GOT3 (cell line): Measurements from ENCODE around the gene HOXA6.

Experiments
- DNase-seq: peaks from one replicate; lab custom pipeline; 2025; ENCODE audit warnings: mixed read lengths; lab: John Stamatoyannopoulos, UW

Gene HOXA6

DNA sequence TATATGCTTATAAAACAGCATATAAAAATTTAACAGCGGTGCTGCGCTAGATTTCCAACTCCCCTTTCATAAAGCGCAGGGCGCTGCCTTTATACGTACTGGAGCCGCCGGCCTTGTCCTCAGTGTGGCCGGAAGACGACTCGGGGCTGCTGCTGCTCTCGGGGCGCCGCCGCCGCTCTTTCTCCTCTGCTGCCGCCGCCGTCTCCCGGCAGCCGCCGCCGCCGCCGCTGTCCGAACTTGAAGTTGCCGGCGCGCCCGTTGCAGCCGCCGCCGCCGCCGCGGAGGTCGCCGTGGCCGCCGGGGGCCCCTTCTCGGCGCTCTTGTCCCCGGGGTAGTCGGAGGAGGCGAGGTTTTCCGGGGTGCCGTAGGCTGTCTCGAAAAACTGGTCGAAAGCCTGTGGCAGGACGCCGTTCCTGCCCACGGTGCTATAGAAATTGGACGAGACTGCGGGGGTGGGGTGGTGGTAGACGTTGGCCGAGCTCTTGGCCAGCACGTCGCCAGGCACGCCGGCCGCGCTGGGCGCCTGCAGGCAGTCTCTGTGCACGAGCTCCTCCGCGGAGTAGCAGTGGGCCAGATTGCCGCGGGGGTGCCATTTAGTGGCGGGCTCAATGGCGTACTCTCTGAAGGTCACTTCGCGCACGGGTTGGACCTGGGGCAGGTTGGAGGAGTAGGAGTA, 36.9 kb upstream of the HOXA6 start:
- no peak for DNase-seq

DNA sequence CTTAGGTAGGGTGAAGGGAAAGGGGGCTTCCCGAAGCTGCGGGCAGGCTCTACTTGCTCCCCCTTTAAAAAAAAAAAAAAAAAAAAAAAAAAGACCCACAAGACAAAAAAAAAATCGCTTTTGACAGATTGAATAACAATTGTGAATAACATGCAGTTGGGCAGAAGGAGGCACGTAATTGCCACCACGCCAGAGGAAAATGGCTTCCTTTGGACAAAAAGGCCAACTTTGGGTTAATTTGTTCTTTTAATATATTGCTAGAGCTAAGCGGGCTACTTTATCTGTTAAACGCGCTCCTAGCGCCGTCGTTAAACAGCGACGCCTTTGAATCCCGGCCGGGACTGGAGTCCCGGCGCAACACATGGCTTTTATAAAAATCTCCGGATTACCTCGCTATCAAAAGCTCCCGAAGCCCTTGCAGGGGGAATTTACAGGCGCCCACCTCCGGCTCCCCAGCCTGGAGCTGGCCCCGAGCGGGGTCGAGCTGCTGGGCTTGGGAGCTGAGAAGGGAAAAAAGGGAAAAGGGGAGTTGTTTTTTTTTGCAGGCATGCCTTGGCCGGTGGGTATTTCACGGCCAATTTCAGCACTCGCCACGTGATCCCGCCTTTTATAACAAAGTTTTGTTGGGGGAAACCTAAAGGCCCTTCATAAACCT, 36.2 kb upstream of the HOXA6 start:
- no peak for DNase-seq

DNA sequence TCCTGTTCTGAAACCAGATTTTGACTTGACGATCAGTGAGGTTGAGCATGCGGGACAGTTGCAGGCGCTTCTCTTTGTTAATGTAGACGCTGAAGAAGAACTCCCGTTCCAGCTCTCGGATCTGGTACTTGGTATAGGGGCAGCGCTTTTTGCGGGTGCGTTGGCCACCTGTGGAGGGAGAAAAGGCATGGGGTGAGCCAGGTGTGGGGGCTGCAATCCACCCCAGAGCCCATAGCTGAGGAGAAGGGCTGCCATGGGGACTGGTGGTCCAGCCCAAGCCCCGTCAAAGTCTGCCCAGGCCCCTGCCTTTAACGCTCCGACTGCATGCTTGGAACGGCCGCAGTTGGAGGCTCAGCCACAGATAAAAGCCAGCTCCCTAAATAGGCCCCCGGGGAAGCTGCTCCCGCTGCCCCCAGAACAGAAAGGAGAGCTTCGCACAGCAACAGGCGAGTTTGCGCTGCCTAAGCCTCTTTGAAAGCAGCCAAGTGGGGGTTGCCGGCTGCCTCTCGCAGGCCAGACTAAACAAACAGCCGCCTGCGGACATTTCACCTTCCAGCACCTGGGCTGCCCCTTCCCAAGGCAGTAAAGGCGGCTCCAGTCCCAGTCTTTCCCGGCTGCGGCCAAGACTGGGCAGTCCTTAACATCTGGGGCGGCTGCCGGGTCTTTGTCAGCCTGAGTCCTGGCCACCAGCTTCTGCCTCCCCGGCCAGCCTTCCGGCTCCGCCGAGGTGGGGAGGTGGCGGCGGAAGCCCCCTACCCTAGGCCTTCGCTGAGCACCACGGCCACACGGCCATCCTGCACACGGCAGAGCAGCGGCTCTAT, 35.5 kb upstream of the HOXA6 start:
- no peak for DNase-seq

DNA sequence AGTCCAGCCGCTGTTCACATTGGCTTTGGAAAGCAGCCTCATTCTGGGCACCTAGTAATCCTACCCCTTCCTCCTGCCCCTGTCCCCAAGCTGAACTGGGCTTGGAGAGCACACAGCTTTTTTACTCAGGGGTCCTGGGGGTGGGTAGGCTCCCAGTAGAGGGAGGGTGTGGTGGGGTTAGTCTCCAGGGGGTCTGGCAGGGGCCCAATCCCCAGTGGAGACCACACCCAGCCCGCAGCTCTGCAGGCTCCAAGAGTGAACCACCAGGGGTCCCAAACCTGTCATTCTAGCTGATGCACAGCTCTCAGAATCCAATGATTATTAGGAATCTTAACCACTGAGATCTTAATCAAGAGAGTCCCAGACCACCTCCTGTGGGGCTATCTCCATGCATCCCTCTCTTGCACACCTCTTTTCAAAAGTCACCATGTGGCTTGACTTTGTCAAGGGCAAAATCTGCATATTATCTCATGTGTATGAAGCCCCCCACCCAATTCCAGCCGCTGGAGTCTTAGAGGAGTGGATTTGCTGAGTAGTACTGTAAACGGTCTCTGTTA, 34.8 kb upstream of the HOXA6 start:
- no peak for DNase-seq

DNA sequence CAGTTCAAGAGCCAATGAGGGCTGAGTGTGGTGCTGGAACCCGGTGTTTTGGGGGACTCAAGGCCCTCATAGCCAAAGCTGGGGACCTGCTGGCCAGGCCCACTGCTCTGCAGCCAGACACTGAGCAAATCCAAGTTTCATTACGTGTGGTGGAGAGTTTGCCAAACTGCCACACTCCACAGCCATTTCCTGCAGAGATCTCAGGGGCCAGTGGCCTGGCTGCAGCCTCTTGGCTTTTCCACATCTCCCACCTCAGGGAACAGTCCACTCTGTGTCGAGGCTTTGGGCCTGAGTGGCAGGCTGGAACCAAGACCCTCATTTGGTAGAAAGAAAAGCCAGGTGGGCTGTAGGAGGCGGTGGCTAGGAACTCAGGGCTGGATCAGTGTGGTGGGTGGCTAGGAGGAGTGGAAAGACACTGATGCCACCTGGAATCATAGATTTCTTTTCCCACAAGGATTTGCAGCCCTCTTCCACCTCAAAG, 34.3 kb upstream of the HOXA6 start:
- no peak for DNase-seq

DNA sequence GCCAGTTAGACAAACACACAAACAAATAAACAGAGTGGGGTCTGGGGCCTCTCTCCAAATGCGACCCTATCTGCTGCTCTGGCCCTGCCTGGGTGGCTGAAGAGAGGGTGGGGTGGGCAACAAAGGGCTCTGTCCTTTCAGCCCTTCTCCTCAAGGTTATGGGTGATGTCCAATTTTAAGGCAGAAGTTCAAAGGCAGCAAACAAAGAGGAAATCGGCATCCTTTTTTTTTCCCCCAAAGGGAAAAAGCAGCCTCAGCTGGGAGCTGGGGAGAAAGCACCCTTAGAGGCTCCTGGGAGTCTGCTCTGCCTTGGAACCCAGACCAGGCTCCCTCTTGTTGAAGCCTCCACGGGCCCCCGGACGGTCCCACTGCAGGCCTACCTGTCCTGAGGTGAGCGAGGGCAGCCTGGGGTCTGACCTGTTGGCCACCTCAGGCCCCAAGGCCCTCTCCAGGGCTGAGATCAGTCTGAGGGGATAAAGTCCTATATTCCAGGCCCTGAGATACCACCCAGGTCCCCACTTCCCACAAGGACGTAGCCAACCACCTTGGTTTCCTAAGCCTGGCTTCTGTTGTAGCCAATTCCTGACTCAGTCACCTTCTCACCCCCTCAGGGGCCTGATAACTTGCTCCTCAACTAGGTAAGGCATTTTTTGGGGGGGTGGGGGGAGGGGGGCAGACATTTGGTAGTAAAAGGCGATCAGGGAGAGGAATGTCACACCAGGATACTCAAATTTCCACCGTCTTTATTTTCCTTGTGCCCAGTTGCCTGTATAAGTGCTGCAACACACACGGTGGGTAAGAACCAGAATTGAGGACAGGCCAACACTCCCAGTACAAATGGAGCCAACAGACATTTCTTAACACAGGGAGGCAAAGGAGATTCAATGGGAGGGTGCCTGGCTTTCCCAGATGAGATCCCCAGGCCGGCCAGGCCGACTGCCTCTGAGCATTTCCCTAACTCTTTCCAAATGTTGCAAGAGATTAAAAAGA, 33.2 kb upstream of the HOXA6 start:
- no peak for DNase-seq

DNA sequence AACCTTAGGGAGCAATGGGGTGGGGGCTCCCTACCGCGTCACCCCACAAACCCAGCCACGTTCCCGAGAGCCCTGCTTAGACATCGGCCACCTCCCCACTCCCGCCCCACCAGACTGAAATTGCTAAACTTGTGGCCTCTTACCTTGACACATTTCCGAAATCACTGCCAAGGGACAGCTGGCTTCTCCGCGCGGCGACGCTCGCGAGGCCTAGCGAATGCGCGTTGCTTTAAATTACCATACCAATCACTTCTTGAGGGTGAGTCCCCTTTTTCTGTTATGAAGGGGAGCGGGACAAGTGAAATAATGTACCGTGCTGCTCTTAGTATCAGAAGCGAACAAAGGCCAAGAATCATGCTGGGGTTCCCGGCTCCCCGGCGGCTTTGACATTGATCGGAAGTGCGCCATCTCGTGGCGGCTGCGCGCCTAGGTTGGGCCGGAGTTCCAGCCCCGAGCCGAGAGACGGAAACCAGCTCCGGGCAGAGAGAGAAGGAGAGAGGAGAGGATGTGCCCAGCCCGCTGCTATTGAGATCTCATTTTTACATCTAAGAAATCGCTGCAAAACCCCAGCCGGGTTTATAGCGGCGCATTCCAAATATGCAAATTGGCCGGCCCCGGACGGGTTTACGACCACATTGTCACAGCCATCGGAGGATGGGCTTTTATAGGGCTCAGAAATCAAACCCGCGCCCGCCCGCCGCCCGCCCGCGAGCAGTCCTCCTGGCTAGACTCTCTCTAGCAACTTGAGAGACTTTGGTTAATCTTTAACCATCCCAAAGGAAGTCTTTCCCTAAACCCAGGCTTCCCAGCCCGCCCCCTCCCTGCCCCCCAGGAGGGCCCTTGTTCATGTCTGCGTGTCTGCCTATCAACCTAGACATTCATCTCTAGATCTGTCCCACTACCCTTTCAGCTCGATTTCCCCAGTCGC, 32.2 kb upstream of the HOXA6 start:
- DNase-seq = peak; percentile 75

DNA sequence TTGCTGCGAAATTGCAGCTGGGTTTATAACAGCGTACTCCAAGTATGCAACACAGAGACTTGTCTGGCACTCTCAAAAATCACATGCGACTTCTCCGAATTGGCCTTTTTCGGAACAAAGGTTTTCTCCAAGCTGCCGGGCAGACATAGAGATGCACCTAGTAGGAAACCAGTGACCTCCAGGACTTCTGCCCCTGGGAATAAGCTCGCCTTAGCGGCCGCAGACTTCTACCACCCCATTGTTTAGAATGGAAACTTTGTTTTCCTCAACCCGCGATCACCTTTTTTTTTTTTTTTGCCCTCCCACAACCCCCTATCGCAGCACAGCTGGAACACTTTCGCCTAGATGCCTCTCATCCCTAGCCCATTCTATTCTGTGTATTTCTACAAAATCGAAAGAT, 31.5 kb upstream of the HOXA6 start:
- DNase-seq = no peak

DNA sequence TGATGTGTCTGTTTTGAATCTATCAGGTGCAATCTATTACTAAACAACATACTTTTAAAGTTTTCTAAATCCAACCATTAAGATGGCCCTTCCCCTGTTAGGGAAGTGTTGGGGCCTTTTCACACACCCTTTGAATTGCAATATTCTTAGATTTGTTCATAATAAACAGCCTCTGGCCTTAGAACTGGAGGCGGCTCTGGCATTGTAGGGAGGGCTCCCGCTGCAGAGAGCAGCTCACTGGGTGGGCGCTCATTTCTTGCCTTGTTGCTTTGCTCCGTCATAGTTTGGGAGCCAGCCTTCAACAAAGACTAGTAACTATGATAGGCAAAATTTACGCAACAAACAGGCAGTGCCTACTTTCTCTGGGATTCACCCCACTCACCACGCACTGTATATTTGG, 30.8 kb upstream of the HOXA6 start:
- DNase-seq = no peak

DNA sequence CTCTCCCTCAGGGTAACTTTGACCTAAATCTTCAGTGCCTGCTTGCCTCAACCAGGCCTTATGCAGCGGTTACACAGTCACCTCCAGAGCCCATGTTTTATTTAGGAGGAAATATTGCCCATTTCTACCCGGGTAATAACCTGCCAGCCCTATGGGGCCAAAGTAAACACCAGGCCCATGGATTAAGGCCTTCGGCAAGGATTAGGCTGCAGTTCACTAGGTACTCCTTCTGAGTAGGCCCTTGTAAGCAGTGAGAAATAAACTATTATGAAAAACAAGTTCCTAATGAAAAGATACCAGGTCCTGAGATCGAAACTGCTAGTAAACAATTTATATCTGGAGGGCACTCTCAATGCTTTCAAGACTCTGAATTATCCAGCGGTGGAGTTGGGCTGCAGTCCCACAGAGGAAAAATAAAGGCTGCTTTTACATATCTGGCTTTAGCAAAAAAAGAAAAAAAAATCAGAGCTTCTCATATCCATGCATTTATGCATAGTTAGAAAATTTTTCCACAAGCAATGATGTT, 30.3 kb upstream of the HOXA6 start:
- no peak for DNase-seq

DNA sequence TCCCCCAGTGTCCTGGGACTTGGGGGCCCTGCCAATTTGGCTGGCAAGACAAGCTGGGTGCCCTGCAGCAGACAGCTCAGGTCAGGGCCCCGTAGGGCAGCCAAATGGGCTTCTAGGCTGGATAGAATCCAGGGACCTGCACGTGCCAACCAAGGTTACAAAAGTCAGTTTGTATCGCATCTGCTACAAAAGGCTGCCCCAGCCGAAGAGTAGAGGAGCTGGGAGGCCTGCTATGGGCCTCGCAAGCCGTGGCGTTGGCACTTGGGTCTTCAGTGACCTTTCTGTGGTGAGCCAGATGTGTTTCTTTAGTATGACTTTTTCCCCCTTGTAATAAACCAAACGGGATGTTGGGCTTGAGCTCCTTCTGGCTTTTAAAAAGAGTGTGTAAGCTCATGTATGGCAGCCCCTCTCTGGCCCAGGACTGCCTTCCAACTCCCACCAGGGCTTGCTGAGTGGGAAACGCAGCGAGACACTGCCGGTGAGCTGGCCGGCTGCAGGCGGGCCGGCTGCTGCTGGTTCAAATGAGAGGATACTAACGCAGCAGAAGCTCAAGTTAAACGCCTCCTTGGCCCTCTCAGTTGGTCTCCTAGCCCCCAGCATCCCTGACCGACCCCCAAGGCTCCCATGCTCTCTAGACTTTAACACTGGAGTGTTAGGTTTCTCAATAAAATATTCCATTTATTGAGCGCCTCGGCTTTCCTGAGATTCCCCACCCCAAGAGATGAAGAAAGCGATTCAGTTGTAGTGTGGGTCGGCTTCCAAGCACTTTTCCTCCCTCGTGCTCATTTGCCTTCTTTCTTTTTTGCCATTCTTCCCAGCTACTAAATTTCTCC, 29.6 kb upstream of the HOXA6 start:
- DNase-seq = no peak

DNA sequence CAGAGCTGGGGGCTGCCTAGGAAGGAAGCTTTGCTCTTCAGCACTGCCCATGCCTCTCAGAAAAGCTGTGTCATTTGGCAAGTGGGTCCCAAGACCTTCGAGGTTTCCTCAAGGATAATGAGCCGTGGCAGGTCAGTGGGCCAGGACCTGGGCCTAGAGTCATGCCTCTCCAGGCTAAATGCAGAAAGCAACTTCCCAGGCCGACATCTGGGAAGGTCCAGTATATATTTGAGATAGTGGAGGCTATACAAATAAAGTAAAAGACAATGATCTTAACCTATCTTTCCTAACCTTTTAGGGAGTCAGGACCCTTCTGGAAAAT, 28.9 kb upstream of the HOXA6 start:
- DNase-seq = no peak

DNA sequence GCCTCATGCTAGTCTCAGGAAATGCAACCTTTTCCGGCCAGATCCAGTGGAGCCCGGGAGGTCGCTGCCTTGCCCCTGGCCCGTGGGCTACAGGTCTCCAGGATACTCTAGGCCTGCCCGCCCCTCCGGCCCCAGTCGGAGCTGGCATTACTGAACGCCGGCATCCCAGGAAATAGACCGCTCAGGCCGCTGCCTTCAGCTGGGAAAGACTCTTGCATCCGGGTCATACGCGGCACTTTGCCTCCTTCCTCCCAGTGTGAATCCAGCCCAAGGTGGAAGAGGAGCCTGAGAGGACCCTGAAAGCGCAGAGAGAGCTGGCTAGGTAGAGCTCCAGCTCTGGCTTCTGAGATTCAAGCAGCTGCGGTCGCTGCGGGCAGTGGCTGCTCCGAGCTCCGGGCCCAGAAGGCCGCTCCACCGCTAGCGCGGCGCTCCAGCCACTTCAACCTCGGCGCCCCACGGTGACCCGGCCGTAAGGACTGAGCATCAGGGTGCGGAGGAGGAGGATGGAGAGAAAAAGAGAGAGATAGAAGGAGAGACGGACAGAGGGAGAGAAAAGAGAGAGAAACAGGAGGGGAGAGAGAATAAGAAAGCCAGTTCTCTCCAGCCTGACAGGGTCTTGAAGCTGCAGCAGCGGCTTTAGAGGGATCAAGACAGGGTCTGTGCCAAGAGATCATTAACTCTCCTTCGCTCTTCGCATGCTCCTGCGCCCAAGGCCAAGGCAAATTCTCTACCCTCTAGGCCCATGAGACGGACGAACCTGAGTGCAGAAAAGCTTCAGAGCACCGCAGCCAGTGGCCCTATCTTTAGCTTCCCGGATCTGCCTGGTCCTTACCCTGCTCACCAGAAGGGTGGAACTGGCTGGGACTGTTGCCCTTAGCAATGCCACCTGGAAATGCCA, 28.3 kb upstream of the HOXA6 start:
- DNase-seq = no peak

DNA sequence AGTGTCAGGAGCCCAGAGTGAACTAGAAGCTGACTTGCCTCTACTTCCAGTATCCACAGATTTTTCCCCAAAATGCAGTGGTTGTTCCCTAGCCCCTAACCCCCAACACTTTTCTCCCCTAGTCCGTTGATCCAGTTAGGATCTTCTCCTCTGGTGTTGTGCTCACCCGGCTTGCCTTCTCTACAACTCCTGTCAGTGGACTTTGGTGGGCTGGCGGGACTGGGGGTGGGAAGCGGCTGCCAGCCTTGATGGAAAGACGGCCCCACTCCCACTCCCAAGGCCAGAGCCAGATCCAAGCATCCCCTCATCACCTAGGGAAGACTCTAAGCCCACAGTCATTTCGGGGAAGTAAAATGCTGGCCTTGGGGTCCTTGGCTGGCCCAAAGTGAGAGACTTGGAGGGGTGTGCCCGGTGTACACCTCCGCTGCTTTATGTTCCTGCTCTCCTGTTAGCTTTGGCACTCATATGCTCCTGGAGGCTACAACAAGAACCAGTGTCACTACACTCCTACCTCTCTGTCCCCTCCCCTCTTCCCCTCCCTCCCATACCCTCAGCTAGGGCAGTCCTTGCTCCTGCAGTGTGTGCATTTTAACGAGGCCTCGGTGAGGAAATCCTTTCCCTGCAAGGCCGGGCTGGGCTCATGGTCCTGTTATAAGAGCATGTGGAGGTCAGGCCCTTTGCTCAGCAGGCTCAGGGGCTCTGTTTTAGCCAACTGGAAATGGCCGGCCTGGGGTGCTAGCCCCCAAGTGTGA, 27.5 kb upstream of the HOXA6 start:
- DNase-seq = no peak

DNA sequence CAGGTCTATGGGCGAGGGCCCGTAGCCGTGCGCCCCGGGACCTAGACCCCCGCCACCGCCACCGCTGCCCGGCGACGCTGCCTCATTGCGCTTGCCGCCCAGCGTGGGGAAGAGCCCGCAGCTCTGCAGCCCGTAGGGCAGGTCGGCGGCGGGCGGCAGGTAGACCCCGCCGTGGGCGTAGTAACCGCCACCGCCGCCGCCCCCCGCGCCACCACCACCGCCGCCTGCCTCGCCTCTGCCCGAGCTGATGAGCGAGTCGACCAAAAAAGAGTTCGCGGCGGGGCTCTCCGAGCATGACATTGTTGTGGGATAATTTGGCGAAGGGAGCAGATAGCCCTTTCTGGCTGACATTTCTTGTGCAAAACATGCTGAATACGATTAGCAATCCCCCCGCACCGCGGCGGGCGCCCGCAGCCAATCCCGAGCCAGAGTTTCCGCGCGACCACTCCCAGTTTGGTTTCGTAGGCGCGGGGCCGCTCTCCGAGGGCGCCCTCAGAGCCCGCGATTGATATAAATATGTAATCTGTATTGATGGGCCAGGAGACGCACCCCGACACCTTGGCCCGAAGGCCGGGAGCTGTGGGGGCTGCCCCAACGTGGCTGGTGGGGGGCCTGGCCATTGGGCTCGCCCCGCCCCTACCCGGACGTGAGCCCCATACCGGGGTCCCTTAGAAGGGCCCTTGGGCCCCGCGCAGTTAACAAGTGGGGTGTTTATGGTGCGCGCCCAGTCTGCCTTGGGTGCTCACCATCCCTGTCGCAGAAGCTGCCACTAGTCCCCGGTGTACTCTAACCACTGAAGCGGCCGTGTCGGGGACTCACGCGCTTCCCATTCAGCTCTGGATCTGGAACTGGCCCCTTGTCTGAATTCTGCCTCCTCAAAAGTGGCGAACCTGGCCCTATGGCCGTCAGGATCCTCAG, 26.6 kb upstream of the HOXA6 start, which contains the start of gene HOXA10:
Gene HOXA10, minus strand, starts transcription at position 365 of the 918 bp plus-strand sequence. Its CDS starts 14 bp downstream, at position 351.
- no peak for DNase-seq

DNA sequence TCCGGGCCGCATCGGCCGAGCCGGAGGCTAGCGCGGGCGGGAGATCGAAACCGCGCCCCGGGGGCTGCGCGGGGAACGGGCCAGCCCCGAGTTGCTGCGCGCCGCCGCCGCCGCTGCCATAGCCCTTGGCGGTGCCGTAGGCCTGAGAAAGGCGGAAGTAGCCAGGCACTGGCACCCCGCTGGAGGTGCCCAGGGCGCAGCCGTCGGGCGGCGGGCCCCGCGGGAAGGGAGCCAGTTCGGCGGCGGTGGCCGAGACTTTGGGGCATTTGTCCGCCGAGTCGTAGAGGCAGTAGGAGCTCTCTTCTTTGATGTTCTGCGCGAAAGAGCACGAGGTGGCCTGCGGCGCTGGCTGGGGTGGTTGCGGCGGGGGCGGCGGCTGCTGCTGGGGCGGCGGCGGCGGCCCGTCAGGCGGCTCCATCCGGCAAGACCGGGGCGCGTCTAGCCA, 26.0 kb upstream of the HOXA6 start:
- DNase-seq = no peak
